GM18502 (cell line): ENCODE data around the gene TMEM220.
"Not testable (repeated sequence)": the region's sequence is repeated elsewhere in the genome, so short reads cannot be mapped to it uniquely, and the experiment has no call there.

Experiments used
- ATAC-seq: cut with Tn5 transposase; IDR thresholded peaks from one replicate; pipeline ENCODE4 v1.9.1; 2021; ENCODE audit warnings: mild to moderate bottlenecking; ENCODE audit not compliant: unreplicated experiment, poor library complexity

TMEM220 gene

DNA sequence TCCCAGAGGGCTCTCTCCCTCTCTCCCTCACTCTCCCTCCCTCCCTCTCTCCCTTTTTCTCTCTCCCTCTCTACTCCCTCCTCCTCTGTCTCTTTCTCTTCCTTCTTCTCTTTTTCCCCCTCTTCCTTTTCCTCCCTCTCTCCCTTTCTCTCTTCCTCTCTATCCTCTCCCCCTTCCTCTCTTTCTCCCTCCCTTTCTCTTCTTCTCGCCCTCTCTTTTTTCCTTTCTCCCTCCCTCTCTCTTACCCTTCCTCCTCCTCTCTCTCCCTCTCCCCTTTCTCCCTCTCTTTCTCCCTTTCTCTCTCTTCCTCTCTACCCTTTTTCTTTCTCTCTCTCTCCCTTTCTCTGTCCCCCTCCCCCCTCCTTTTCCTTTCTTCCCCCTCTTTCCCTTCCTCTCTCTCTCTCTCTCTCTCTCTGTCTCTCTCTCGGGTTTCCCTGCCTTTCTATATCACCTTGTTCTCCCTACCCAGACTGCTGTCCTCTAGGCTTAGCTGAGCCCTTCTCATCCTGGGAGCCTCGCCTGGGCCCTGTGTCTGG is 25.8 kb upstream of the TMEM220 start:
- ATAC-seq = no peak

DNA sequence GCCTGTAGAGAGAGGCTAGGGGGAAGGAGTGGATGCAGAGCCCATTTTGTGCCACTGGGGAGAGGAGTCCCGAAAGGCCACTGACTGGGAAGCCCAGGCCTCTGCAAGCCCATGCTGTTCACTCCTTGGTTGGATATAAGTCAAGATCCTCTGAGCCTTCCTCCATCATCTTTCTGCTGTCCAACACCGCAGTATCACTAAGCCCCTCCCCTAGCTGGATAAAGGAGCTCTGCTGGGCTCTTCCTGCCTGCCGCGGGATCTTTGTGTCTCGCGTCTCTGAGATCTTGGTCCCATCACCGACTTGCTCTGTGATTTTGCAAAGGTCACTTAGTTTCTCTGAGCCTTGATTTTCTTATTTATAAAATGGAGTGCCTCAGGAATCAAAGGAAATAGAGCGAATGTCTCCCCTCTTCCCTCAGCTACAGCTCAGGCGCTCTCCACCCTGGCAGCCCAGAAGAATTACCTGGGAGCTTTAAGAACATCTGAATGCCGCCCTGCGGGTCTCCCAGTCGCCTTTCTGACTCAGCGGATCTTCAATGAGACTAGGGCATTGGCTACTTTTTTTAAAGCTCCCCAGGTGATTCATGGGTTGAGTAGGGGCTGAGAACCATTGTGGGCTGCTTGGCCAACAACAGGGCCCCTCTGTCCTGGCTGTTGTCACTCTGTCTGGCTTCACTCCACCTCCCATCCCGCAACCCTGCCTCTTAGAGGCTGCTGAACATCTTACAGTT is 25.2 kb upstream of the TMEM220 start:
- no peak for ATAC-seq

DNA sequence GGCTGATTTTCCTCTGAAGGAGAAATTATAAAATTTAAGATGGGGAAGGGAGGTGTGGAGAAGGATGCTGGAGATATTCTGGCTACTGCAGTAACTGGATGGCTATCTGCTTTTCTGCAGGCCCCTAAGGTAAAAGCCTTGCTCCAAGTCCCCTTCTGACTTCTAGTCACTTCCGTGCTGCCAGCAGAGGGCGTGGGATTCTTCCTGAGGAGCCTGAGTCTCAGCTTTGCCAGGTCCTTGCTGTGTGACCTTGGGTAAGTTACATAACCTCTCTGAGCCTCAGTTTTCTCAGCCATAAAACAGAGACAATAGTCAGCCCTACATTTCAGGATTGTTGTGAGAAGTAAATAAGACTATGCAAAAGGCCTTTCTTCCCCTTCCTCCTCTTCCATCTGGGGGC is 24.3 kb upstream of the TMEM220 start:
- no peak for ATAC-seq

DNA sequence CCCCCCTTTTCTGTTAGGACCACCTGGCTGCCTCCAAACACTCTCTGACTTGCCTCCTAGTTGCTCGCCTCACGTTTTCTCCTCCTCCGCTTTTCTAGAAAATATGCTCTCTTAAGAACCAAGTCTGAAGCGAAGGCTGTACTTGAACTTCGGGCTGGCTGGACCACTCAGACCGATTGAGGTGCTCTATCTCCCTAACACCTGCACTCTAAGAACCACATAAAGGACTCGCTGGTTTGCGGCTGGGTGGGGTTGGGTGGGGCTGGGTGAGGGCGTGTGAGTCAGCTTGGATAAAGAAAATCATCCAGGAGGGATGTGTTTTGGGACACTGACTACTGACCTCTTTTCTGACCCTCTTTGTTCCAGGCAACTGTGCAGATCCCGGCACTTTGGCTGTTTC is 22.9 kb upstream of the TMEM220 start:
- no peak for ATAC-seq

DNA sequence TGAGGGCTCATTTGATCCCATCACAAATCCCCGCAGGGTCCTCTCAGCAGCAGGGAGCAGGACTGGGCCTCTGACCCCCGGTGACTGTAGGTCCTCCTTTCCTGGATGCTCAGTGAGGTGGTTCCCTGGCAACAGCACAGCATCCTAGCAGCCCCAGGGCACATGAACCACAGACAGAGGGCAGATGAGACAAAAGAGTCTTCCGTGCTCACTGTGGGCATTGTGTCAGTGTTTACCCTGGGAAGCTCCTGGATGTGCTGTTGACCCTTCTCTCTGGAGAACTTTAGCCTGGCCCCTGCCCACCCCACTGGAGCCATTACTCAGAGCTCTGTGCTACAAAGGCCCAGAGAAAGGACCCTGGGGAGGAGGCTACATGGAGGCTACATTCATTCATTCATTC is 21.7 kb upstream of the TMEM220 start:
- ATAC-seq = no peak

DNA sequence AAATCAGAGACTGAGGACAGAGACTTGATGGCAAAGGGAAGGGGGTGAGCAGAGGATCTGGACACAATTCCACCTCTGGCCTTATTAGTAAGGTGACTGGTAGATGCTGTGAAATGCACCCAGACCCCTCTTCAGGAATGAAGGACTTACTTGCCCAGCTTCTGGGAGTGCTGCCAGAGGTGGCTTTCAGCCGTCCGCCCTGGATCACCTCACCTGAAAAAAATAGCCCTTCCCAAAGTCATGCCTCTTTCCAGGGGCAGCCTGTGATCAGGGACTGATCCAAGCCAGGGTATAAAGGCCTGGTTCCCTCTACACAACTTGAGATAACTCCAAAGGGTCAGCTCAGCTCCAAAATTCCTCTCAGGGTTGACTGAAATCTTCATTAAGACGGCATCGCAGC is 20.4 kb upstream of the TMEM220 start:
- no peak for ATAC-seq

DNA sequence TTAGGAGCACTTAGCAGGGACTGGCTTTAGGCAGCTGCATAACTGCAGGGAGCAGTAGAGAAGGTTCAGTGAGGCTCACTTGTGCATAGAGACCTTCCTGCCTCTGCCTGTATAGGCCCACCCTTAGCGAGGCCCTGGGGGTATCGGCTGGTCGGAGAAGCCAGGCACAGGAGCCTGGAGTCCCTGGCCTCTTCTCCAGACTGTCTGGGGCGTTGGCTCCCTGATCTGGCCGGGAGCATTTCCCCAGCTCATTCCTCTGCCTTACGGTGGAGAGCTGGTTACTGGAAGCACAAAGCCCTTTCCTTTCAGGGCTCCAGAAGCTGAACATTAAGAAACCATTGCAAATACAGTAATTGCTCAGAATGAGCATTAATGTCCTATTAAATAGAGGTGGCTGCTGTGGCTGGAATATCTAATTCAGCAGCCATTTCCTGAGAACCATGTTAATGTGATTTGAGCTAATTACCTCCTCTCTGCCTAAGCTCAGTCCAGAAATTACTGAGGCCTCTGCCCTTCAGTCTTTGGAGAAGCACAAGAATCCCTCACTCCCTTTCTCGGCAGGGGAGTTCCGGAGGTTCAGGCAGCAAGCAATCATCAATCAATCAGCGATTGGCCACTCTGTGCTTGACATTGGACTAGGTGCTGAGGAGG is 18.8 kb upstream of the TMEM220 start:
- no peak for ATAC-seq

DNA sequence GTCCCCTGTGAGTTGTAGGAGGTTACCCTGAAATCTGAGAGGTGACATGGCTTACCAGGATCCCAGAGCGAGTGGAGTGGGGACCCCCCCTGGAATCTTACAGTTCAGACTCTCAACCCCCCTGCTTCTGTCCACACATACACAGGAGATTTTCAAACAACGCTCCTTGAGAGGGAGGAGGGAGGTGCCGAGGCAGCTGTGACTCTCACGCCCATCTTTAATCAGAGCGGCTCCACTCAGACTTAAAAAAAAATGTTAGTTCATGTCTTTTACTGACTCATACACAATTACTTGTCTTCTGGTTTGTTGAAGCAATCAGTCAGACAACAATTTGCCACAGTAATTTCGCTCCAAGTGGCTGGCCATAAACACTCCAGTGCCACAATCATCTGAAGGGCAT is 15.4 kb upstream of the TMEM220 start:
- no peak for ATAC-seq

DNA sequence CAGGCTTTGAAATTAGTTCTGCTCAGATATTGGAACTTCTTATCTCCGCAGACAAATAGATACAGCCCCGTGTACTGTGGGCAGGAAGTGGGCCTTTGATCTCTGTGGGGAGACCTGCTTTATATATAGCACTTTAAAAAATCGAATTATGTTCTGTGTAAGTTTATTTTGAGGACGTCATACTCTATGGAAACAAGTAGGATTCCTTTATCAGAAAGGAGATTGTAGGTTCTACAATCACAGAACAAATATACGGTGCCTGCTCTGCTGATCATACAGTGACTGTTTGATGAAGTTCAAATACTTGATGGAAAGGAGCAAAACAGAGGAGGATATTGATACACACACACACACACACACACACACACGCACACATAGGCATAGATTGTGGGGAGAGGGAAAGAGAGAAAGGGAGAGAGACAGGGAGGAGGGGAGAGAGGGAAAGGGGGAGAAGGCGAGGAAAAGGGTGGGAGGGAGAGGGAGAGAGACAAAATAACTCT is 14.7 kb upstream of the TMEM220 start:
- ATAC-seq = no peak

DNA sequence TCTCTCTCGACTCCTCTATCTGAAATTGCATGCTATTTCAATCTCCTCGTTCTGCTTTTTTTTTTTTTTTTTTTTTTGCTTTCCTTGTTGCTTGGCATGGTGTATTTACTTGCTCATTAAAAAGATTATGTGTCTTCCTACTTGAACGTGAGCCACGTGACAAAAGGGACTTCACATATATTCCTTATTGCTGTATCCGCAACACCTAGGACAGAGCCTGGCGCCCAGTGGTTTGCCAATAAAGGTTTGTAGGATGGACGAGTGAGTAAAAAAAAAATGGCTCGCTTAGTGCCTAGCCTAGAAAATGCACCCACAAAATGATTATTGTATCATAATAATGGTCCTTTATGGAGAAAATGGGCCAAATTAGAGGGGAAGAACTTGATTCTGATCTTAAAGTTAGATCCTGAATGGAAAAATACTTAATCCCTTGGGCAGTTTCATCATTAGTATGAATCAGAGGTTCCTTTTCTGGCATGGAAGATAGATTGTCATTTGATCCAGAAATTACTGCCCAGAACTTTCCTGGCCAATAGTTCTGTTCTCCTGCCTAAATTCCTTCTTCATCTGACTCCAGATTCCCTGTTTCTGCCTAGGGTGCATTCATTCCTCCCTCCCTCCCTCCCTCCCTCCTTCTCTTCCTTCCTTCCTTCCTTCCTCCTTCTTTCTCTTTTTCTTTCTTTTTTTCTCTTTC is 13.6 kb upstream of the TMEM220 start:
- ATAC-seq = no peak

DNA sequence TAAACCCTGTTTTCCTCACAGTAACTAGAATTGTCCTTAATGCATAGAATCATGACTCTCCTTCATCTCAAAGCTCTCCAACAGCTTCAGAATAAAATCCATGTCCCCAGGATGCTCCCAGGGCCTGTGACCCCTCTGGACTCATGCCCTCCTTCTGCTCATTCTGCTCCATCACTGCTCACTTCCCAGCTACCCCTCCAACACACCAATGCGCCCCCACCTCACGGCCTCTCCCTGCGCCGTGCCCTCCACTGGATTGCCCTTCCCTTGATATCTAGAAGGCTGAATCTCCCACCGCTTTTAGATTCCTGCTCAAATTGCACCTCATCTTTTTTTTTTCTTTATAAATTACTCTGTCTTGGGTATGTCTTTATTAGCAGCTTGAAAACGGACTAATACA is 12.6 kb upstream of the TMEM220 start:
- ATAC-seq = no peak

DNA sequence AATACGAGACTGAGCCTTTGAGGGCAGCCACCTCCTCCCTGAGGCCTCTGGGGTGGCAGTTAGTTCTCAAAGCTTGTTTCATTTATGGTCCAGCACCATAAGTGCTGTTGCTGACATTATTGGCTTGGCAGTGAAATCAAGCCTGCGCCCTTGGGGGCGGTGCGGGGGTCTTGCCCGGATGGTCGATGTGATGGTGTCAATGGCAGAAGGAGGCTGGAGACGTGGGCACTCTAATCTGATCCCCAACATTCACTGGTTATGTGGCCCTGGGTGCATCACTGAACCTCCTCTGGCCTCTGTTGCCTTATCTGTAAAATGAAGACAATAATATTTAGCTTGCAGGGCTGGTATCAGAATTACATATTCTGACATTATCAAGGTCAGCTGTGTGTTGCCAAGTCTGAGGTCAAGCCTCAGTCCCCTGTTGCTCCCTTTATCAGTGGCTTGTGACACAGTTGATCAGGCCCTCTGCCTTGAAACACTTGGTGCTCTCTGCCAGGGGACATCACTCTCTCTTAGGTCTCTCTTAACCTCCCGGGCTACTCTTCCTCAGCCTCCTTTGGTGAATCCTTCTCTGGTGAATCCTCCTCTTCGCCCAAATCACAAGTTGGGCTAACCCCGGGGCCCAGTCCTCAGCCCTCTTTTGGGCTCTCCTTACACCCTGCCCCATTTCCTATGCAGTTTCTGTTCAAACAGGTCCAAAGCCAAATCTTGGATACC is 11.8 kb upstream of the TMEM220 start:
- ATAC-seq = no peak

DNA sequence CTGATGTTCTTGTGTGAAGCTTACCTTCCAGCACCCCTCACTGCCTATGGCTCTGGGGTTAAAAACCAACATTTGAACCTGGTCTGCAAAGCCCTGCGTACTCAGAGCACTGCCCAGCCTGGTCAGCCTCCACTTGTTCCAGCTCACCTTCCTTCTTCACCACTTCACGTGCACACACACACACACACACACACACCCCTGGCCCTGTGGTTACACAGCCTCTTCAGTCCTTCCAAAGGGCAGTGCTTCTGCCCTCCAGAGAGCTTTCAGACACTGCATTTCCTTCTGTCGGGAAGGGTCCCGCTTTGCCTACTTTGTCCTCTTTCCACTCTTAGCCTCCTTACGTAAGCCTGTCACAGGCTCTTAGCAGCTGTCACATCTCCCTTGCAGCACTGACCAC is 9.6 kb upstream of the TMEM220 start:
- no peak for ATAC-seq

DNA sequence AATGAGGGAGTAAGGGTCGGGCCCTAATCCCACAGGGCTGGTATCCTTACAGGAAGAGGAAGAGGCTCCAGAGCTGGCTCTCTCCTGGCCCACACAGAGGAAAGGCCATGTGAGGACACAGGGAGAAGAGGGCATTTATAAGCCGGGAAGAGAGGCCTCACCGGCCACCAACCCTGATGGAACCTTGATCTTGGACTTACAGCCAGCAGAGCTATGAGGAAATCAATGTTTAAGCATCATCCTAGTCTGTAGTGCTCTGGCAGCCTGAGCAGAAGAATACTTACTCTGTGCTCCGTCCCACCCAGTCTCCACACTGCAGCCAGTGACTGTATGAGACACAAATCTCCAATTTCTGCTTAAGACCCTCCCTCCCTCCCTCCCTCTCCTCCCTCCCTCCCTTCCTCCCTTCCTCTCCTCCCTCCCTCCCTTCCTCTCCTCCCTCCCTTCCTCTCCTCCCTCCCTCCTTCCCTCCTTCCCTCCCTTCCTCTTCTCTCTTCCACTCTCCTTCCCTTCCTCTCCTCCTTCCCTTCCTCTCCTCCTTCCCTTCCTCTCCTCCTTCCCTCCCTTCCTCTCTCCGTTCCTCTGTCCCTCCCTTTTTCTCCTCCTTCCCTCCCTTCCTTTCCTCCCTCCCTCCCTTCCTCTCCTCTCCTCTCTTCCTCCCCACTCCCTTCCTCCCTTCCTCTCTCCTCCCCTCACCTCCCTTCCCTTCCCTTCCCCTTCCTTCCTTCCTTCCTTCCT is 8.9 kb upstream of the TMEM220 start:
- ATAC-seq = no peak

DNA sequence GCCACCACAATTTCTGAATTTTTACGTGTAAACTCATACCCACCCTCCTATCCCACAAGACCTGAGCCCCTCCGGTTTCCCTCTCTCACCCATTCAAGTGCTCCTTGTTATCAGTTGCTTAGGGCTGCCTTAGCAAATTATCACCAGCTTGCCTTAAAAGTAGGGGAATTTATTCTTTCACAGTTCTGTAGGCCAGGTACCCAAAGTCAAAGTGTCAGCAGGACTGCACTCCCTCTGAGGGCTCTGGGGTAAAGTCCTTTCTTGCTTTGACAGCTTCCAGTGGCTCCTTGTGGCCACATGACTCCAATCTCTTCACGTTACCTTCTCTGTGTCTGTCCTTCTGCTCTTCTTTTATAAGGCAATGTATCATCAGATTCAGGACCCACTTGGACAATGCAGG is 7.9 kb upstream of the TMEM220 start:
- ATAC-seq = no peak

DNA sequence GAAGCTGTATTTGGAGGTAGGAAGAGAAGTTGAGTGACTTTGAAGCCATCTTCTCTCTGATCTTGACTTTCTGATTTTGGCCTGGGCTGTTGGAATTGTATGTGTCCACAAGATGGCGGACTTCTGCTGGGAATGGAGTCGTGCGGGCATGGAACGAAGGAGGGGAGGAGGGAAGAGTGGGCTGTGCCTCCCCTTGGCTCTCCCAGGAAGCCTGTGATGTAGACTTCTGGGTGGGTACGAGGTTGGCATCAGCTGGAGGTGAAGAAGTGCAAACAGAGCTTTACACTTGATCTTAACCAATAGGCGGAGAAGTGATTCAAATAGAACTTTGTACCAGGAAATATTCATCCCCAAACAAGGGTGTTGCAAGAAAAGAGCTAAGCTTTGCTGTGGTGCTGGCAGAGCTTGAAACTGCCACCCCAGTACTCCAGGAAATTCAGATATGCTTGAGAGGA is 7.4 kb upstream of the TMEM220 start:
- ATAC-seq = no peak

DNA sequence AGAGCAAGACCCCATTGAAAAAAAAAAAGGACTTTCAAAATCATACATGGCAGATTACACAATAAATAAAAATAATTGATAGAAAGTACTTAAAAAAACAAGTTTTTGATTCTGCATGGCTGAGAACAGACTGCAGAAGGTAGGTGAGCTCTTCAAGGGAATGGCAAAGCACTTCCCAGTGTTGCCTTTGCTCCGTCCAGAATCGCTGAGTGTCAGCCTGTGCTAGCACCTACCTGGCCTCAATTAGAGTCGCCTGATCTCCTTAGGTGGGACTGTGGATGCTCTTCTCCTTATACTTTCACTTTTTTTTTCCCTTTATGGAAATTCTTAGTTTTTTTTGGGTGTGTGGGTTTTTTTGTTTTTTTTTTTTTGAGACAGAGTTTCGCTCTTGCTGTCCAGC is 6.0 kb upstream of the TMEM220 start:
- no peak for ATAC-seq

DNA sequence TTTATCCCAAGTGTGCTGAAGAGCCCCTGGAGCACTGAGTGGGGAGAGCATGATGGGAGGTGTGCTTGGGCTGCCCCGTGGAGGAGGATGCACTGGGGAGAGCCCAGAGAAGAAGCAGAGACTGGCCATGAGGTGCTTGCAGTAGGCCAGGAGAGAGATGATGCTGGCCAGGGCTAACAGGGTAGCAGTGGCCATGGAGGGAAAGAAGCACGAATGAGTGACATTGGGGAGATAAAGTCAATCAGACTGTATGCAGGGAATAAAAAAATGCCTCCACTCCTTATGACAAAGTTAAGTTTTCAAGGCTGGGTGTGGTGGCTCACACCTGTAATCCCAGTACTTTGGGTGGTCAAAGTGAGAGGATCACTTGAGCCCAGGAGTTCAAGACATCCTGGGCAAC is 5.4 kb upstream of the TMEM220 start:
- no peak for ATAC-seq

DNA sequence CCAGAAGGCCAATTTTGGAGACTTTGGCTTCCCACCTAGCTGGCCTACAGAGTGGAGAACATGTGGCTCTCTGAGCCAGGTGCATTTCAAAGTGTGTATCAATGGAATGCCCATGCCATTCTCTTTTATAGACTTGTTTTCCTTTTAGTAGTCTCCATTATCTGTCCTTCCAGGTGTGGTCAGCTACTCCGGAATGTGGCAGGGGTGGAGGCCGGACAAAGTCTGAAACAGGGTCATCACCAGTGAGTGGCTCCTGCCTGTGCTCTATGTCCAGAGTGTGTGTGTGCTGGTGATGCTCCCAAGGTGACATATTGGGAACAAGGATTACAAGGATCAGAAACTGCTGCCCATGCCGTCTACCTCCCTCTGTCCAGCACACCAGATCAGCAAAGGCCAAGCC is 3.8 kb upstream of the TMEM220 start:
- no peak for ATAC-seq

DNA sequence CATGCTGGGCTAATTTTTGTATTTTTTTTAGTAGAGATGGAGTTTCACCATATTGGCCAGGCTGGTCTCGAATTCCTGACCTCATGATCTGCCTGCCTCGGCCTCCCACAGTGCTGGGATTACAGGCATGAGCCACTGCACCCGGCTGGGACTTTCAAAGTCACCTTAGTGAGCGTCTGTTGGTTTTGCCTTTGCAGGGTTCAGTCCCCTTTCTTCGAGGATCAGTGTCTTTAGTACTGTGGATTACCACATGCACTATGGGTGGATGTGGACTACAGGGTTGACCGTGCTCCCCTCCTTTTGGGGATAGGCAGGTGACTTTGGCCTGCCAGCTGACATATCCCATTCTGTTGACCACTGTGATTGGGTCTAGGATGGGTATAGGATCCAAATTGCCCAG is 2.3 kb upstream of the TMEM220 start:
- ATAC-seq = not testable (repeated sequence)
